Measurements from ENCODE around the gene SHB.

SHB gene

GRCh38 chr9:38011991-38012390 lies 57.0 kb downstream of the SHB start:
- no peak for DNase-seq
- CTCF ChIA-PET, result interaction anchor here (0.6 kb wide), 1 partner anchor 32 kb away, joined by 3 read pairs; no protein-coding TSS in a partner anchor
- POLR2A ChIA-PET, result no interaction called here
- Histone ChIP-seq H3K9me3 (ENCODE audit: control extremely low read depth in 1 of 5, control insufficient read depth in 4 of 5, insufficient read depth in 2 of 5, low read depth in 1 of 5, low read length in 4 of 5) (no peaks in the 10 kb centered on the region), H3K4me3 (ENCODE audit: control insufficient read depth in 1 of 7, extremely low read depth in 1 of 7, insufficient read depth in 4 of 7, low read depth in 2 of 7, low read length in 6 of 7) (no peak overlapping the region), H3K27me3 (replicated peaks in 2 of 5; ENCODE audit: control insufficient read depth in 4 of 5, insufficient read depth in 5 of 5, low read length in 4 of 5) (no peaks in the 10 kb centered on the region), H3K27ac (ENCODE audit: insufficient read depth in 1 of 2, low read depth in 1 of 2, low read length in 2 of 2, poor library complexity in 1 of 2, severe bottlenecking in 2 of 2) (no peak overlapping the region), H3K36me3 (ENCODE audit: control insufficient read depth in 4 of 4, insufficient read depth in 4 of 4, low read length in 3 of 4) (peaks cover 0 to 5% (median under 1%) of the 10 kb centered on the region in 4 experiments), H3K4me1 (ENCODE audit: control extremely low read depth in 1 of 4, control insufficient read depth in 4 of 4, insufficient read depth in 4 of 4, low read length in 3 of 4) (peaks cover 0 to 36% (median 22%) of the 10 kb centered on the region in 4 experiments)
- 95% methylated on average over 4 of the region's 5 CpGs for WGBS (ENCODE audit: insufficient coverage)

- WGBS (ENCODE audit: insufficient coverage), result 83% methylated on average over 6 of the region's 7 CpGs
- Histone ChIP-seq H3K9me3 (ENCODE audit: control extremely low read depth in 1 of 5, control insufficient read depth in 4 of 5, insufficient read depth in 2 of 5, low read depth in 1 of 5, low read length in 4 of 5) (no peaks in the 10 kb centered on the region), H3K4me3 (ENCODE audit: control insufficient read depth in 1 of 7, extremely low read depth in 1 of 7, insufficient read depth in 4 of 7, low read depth in 2 of 7, low read length in 6 of 7) (no peak overlapping the region), H3K27ac (ENCODE audit: insufficient read depth in 1 of 2, low read depth in 1 of 2, low read length in 2 of 2, poor library complexity in 1 of 2, severe bottlenecking in 2 of 2) (no peak overlapping the region), H3K36me3 (ENCODE audit: control insufficient read depth in 4 of 4, insufficient read depth in 4 of 4, low read length in 3 of 4) (peaks cover 0 to 5% (median under 1%) of the 10 kb centered on the region in 4 experiments), H3K4me1 (ENCODE audit: control extremely low read depth in 1 of 4, control insufficient read depth in 4 of 4, insufficient read depth in 4 of 4, low read length in 3 of 4) (peaks cover 0 to 36% (median 22%) of the 10 kb centered on the region in 4 experiments), H3K27me3 (replicated peaks in 2 of 5; ENCODE audit: control insufficient read depth in 4 of 5, insufficient read depth in 5 of 5, low read length in 4 of 5) (no peaks in the 10 kb centered on the region)
- CTCF ChIA-PET, result interaction anchor here (0.6 kb wide), 1 partner anchor 33 kb away, joined by 3 read pairs; no protein-coding TSS in a partner anchor
- no peak for DNase-seq
- POLR2A ChIA-PET, result no interaction called here
Measured at GRCh38 chr9:38010918-38011704, 57.9 kb downstream of the SHB start.

- Histone ChIP-seq H3K36me3 (ENCODE audit: control insufficient read depth in 4 of 4, insufficient read depth in 4 of 4, low read length in 3 of 4) (peaks cover 0 to 2% (median under 1%) of the 10 kb centered on the region in 4 experiments), H3K27me3 (replicated peaks in 2 of 5; ENCODE audit: control insufficient read depth in 4 of 5, insufficient read depth in 5 of 5, low read length in 4 of 5) (no peaks in the 10 kb centered on the region), H3K27ac (ENCODE audit: insufficient read depth in 1 of 2, low read depth in 1 of 2, low read length in 2 of 2, poor library complexity in 1 of 2, severe bottlenecking in 2 of 2) (no peak overlapping the region), H3K4me1 (ENCODE audit: control extremely low read depth in 1 of 4, control insufficient read depth in 4 of 4, insufficient read depth in 4 of 4, low read length in 3 of 4) (peaks cover 0 to 36% (median 22%) of the 10 kb centered on the region in 4 experiments), H3K4me3 (ENCODE audit: control insufficient read depth in 1 of 7, extremely low read depth in 1 of 7, insufficient read depth in 4 of 7, low read depth in 2 of 7, low read length in 6 of 7) (no peak overlapping the region), H3K9me3 (ENCODE audit: control extremely low read depth in 1 of 5, control insufficient read depth in 4 of 5, insufficient read depth in 2 of 5, low read depth in 1 of 5, low read length in 4 of 5) (no peaks in the 10 kb centered on the region)
- ChIA-PET POLR2A (no interaction called here), CTCF (no interaction called here)
- 100% methylated on average over 2 of the region's 4 CpGs for WGBS (ENCODE audit: insufficient coverage)
- no peak for DNase-seq
Measured at GRCh38 chr9:38009990-38010389, 59.0 kb downstream of the SHB start.

- CTCF ChIA-PET, result interaction anchor here (0.7 to 1.5 kb wide), 2 partner anchors 27 to 79 kb away, joined by 3 to 4 read pairs; no protein-coding TSS in a partner anchor
- WGBS (ENCODE audit: insufficient coverage), result 100% methylated on average over 5 of the region's 5 CpGs
- H3K36me3 ChIP-seq (ENCODE audit: control insufficient read depth in 4 of 4, insufficient read depth in 4 of 4, low read length in 3 of 4), result no peaks in the 10 kb centered on the region
Measured at GRCh38 chr9:38009035-38009501, 60.0 kb downstream of the SHB start.

GRCh38 chr9:38008168-38009034 lies 60.6 kb downstream of the SHB start:
- peaks cover 0 to 36% (median 22%) of the 10 kb centered on the region in 4 experiments for H3K4me1 ChIP-seq (ENCODE audit: control extremely low read depth in 1 of 4, control insufficient read depth in 4 of 4, insufficient read depth in 4 of 4, low read length in 3 of 4)
- no peak overlapping the region for H3K27ac ChIP-seq (ENCODE audit: insufficient read depth in 1 of 2, low read depth in 1 of 2, low read length in 2 of 2, poor library complexity in 1 of 2, severe bottlenecking in 2 of 2)
- H3K27me3 ChIP-seq (replicated peaks in 2 of 5; ENCODE audit: control insufficient read depth in 4 of 5, insufficient read depth in 5 of 5, low read length in 4 of 5), result no peaks in the 10 kb centered on the region
- H3K9me3 ChIP-seq (ENCODE audit: control extremely low read depth in 1 of 5, control insufficient read depth in 4 of 5, insufficient read depth in 2 of 5, low read depth in 1 of 5, low read length in 4 of 5), result no peaks in the 10 kb centered on the region
- DNase-seq, result peak; percentile 59 to 83 (median 82)
- peak overlapping the region in 2 of 7 experiments; percentile 21 to 25 for H3K4me3 ChIP-seq (ENCODE audit: control insufficient read depth in 1 of 7, extremely low read depth in 1 of 7, insufficient read depth in 4 of 7, low read depth in 2 of 7, low read length in 6 of 7)
- no peaks in the 10 kb centered on the region for H3K36me3 ChIP-seq (ENCODE audit: control insufficient read depth in 4 of 4, insufficient read depth in 4 of 4, low read length in 3 of 4)
- CTCF ChIA-PET, result interaction anchor here (0.7 to 1.5 kb wide), 2 partner anchors 28 to 79 kb away, joined by 3 to 4 read pairs; no protein-coding TSS in a partner anchor
- POLR2A ChIA-PET, result interaction anchor here (0.6 kb wide), 1 partner anchor 105 kb away, joined by 3 read pairs; no protein-coding TSS in a partner anchor
- 13% methylated on average over 10 of the region's 10 CpGs for WGBS (ENCODE audit: insufficient coverage)

More at GRCh38 chr9:38009035-38009501, 60.0 kb downstream of the SHB start:
- no peak for DNase-seq
- POLR2A ChIA-PET, result no interaction called here
- H3K9me3 ChIP-seq (ENCODE audit: control extremely low read depth in 1 of 5, control insufficient read depth in 4 of 5, insufficient read depth in 2 of 5, low read depth in 1 of 5, low read length in 4 of 5), result no peaks in the 10 kb centered on the region
- H3K27me3 ChIP-seq (replicated peaks in 2 of 5; ENCODE audit: control insufficient read depth in 4 of 5, insufficient read depth in 5 of 5, low read length in 4 of 5), result no peaks in the 10 kb centered on the region
- no peak overlapping the region for H3K27ac ChIP-seq (ENCODE audit: insufficient read depth in 1 of 2, low read depth in 1 of 2, low read length in 2 of 2, poor library complexity in 1 of 2, severe bottlenecking in 2 of 2)
- no peak overlapping the region for H3K4me3 ChIP-seq (ENCODE audit: control insufficient read depth in 1 of 7, extremely low read depth in 1 of 7, insufficient read depth in 4 of 7, low read depth in 2 of 7, low read length in 6 of 7)
- peaks cover 0 to 36% (median 22%) of the 10 kb centered on the region in 4 experiments for H3K4me1 ChIP-seq (ENCODE audit: control extremely low read depth in 1 of 4, control insufficient read depth in 4 of 4, insufficient read depth in 4 of 4, low read length in 3 of 4)

- 99% methylated on average over 5 of the region's 5 CpGs for WGBS (ENCODE audit: insufficient coverage)
- DNase-seq, result no peak
- Histone ChIP-seq H3K4me1 (ENCODE audit: control extremely low read depth in 1 of 4, control insufficient read depth in 4 of 4, insufficient read depth in 4 of 4, low read length in 3 of 4) (peaks cover 0 to 44% (median 22%) of the 10 kb centered on the region in 4 experiments), H3K9me3 (ENCODE audit: control extremely low read depth in 1 of 5, control insufficient read depth in 4 of 5, insufficient read depth in 2 of 5, low read depth in 1 of 5, low read length in 4 of 5) (no peaks in the 10 kb centered on the region), H3K27me3 (replicated peaks in 2 of 5; ENCODE audit: control insufficient read depth in 4 of 5, insufficient read depth in 5 of 5, low read length in 4 of 5) (no peaks in the 10 kb centered on the region), H3K4me3 (ENCODE audit: control insufficient read depth in 1 of 7, extremely low read depth in 1 of 7, insufficient read depth in 4 of 7, low read depth in 2 of 7, low read length in 6 of 7) (no peak overlapping the region), H3K27ac (ENCODE audit: insufficient read depth in 1 of 2, low read depth in 1 of 2, low read length in 2 of 2, poor library complexity in 1 of 2, severe bottlenecking in 2 of 2) (no peak overlapping the region), H3K36me3 (ENCODE audit: control insufficient read depth in 4 of 4, insufficient read depth in 4 of 4, low read length in 3 of 4) (no peaks in the 10 kb centered on the region)
- ChIA-PET CTCF (no interaction called here), POLR2A (no interaction called here)
Measured at GRCh38 chr9:38007016-38007415, 62.0 kb downstream of the SHB start.
